Astrocyte (in vitro differentiated cells and primary cell): ENCODE results near the gene NSMF. TPM values are rescaled to one million over a fixed set of nuclear protein-coding genes. Genes with fewer than 3 reads are reported as not detected.
"Not testable (repeated sequence)": the region's sequence is repeated elsewhere in the genome, so short reads cannot be mapped to it uniquely, and the experiment has no call there.

ENCODE experiments used
- DNase-seq: peaks from one replicate; pipeline ENCODE4 v3.0.0-alpha.2; 2010; ENCODE audit warnings: low read depth
- FAIRE-seq: peaks from 2 replicates; lab custom pipeline; 2011; peaks lifted over from hg19 to GRCh38; lab: Jason Lieb, UNC
- H2AFZ ChIP-seq: 2 replicates; pipeline ENCODE4 v1.6.0; 2012; ENCODE audit warnings: low read depth, low read length, inconsistent platforms
- H3K27ac ChIP-seq: 2 replicates; pipeline ENCODE4 v1.5.1; 2011; ENCODE audit warnings: low read depth, low read length, inconsistent platforms
- H3K27me3 ChIP-seq: 2 replicates; pipeline ENCODE4 v1.6.0; 2011; ENCODE audit warnings: low read length, inconsistent platforms; ENCODE audit not compliant: insufficient read depth
- H3K36me3 ChIP-seq: 2 replicates; pipeline ENCODE4 v1.5.1; 2011; ENCODE audit warnings: low read length, inconsistent platforms; ENCODE audit not compliant: insufficient read depth
- H3K4me1 ChIP-seq: 2 replicates; pipeline ENCODE4 v1.5.1; 2011; ENCODE audit warnings: low read length, inconsistent platforms; ENCODE audit not compliant: insufficient read depth
- H3K4me2 ChIP-seq: 2 replicates; pipeline ENCODE4 v1.6.0; 2012; ENCODE audit warnings: low read length, inconsistent platforms
- H3K4me3 ChIP-seq: 2 replicates; pipeline ENCODE4 v1.5.1; 2011; ENCODE audit warnings: low read depth, mild to moderate bottlenecking, low read length, inconsistent platforms; ENCODE audit not compliant: insufficient read depth
- H3K79me2 ChIP-seq: 2 replicates; pipeline ENCODE4 v1.6.0; 2012; ENCODE audit warnings: mild to moderate bottlenecking, low read length, inconsistent platforms; ENCODE audit not compliant: insufficient read depth
- H3K9ac ChIP-seq: 2 replicates; pipeline ENCODE4 v1.6.0; 2012; ENCODE audit warnings: mild to moderate bottlenecking, low read length, inconsistent platforms
- H3K9me3 ChIP-seq: 2 replicates; pipeline ENCODE4 v1.5.1; 2012; ENCODE audit warnings: low read depth, mild to moderate bottlenecking, low read length, inconsistent platforms; ENCODE audit not compliant: insufficient read depth
- H4K20me1 ChIP-seq: 2 replicates; pipeline ENCODE4 v1.6.0; 2012; ENCODE audit warnings: low read length, inconsistent platforms; ENCODE audit not compliant: insufficient read depth
- H3K27ac Mint-ChIP-seq: one replicate; pipeline ENCODE4 v1.8.0; 2021; ENCODE audit warnings: mild to moderate bottlenecking, mixed read lengths; ENCODE audit not compliant: unreplicated experiment
- H3K27me3 Mint-ChIP-seq: one replicate; pipeline ENCODE4 v1.8.0; 2021; ENCODE audit warnings: low read depth, mixed read lengths; ENCODE audit not compliant: unreplicated experiment
- H3K36me3 Mint-ChIP-seq: one replicate; pipeline ENCODE4 v1.8.0; 2021; ENCODE audit warnings: low read depth, mixed read lengths; ENCODE audit not compliant: unreplicated experiment
- H3K4me1 Mint-ChIP-seq: one replicate; pipeline ENCODE4 v1.8.0; 2021; ENCODE audit warnings: low read depth, mixed read lengths; ENCODE audit not compliant: unreplicated experiment
- H3K4me3 Mint-ChIP-seq: one replicate; pipeline ENCODE4 v1.8.0; 2021; ENCODE audit warnings: mild to moderate bottlenecking, moderate library complexity, mixed read lengths; ENCODE audit not compliant: unreplicated experiment
- H3K9me3 Mint-ChIP-seq: one replicate; pipeline ENCODE4 v1.8.0; 2021; ENCODE audit warnings: mild to moderate bottlenecking, mixed read lengths; ENCODE audit not compliant: unreplicated experiment
- EZH2 ChIP-seq: IDR thresholded peaks from 2 replicates; pipeline ENCODE4 v1.6.1; 2012; ENCODE audit warnings: mild to moderate bottlenecking, low read length, inconsistent platforms; ENCODE audit not compliant: insufficient read depth
- total RNA-seq: library from RNA; stranded (reverse); gene quantifications from 2 replicates; pipeline ENCODE4 v1.2.1, GENCODE V29; 2021
- TF ChIP-seq, protein P1 (sequence below): IDR thresholded peaks from 2 replicates; pipeline ENCODE4 v1.5.1; 2011; ENCODE audit warnings: low read depth, mild to moderate bottlenecking, inconsistent platforms, low read length, moderate library complexity; ENCODE audit not compliant: insufficient read depth

Gene NSMF
- total RNA-seq, 1 donor from 2014 or later: 50.5 TPM

DNA sequence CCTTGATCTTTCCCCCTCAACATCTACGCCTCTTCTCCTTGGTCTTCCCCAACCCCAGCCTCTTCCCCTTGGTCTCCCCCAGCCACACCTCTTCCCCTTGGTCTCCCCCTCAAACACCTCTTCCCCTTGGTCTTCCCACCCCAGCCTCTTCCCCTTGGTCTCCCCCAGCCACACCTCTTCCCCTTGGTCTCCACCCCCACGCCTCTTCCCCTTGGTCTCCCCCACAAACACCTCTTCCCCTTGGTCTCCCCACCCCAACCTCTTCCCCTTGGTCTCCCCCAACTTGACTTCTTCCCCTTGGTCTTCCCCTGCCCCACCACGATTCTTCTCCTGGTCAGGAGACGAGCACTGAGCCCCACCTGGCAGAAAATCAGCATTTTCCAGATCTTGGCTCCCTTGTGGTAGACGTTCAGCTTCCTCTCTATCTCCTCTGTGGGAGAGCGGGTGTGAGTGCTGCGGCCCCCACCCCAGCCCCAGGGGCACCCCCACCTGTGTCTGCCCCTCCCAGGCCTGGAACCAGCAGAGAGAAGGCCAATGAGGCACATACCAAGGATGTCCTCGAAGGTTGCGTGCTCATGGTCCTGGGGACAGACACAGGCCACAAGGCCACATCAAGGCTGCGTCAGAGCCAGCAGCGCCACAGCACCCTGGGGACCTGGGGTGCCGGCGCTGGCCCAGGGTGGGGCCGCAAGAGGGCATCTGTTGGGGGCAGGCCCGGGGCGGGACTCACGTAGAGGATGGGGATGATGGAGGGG lies 7.0 kb downstream of the NSMF start:
- Histone ChIP-seq H2AFZ (no peak overlapping the region), H3K4me2 (no peak overlapping the region), H3K9me3 (no peaks in the 10 kb centered on the region), H3K9ac (no peak overlapping the region), H3K36me3 (peaks cover 3% of the 10 kb centered on the region), H3K27me3 (no peaks in the 10 kb centered on the region), H3K27ac (no peak overlapping the region), H3K4me1 (peaks cover 30% of the 10 kb centered on the region), H3K79me2 (no peaks in the 10 kb centered on the region), H4K20me1 (peaks cover 40% of the 10 kb centered on the region), H3K4me3 (no peak overlapping the region)
- Mint-ChIP-seq H3K27me3 (no peaks in the 10 kb centered on the region), H3K4me3 (no peak overlapping the region), H3K36me3 (peaks cover 3% of the 10 kb centered on the region), H3K4me1 (peaks cover 10% of the 10 kb centered on the region), H3K9me3 (no peaks in the 10 kb centered on the region), H3K27ac (no peak overlapping the region)
- FAIRE-seq (no peak), DNase-seq (no peak)
- TF ChIP-seq, protein P1, sequence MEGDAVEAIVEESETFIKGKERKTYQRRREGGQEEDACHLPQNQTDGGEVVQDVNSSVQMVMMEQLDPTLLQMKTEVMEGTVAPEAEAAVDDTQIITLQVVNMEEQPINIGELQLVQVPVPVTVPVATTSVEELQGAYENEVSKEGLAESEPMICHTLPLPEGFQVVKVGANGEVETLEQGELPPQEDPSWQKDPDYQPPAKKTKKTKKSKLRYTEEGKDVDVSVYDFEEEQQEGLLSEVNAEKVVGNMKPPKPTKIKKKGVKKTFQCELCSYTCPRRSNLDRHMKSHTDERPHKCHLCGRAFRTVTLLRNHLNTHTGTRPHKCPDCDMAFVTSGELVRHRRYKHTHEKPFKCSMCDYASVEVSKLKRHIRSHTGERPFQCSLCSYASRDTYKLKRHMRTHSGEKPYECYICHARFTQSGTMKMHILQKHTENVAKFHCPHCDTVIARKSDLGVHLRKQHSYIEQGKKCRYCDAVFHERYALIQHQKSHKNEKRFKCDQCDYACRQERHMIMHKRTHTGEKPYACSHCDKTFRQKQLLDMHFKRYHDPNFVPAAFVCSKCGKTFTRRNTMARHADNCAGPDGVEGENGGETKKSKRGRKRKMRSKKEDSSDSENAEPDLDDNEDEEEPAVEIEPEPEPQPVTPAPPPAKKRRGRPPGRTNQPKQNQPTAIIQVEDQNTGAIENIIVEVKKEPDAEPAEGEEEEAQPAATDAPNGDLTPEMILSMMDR: no peak
- no peak for TF ChIP-seq EZH2

DNA sequence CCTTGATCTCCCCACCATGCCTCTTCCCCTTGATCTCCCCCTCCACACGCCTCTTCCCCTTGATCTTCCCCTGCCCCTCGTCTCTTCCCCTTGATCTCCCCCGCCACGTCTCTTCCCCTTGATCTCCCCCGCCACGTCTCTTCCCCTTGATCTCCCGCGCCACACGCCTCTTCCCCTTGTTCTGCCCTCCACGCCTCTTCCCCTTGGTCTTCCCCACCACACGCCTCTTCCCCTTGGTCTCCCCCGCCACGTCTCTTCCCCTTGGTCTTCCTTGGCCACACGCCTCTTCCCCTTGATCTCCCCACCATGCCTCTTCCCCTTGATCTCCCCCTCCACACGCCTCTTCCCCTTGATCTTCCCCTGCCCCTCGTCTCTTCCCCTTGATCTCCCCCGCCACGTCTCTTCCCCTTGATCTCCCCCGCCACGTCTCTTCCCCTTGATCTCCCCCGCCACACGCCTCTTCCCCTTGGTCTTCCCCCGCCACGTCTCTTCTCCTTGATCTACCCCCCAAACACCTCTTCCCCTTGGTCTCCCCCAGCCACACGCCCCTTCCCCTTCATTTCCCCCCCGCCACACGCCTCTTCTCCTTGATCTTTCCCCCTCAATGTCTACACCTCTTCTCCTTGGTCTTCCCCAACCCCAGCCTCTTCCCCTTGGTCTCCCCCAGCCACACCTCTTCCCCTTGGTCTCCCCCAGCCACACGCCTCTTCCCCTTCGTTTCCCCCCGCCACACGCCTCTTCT lies 7.7 kb downstream of the NSMF start:
- H3K27ac Mint-ChIP-seq, H3K9me3 Mint-ChIP-seq, H3K4me3 ChIP-seq, H3K36me3 Mint-ChIP-seq, H3K4me1 Mint-ChIP-seq, H3K36me3 ChIP-seq, DNase-seq, H3K27ac ChIP-seq, H3K27me3 Mint-ChIP-seq, H3K4me2 ChIP-seq, FAIRE-seq, H3K9me3 ChIP-seq, H3K4me3 Mint-ChIP-seq, H2AFZ ChIP-seq, H3K27me3 ChIP-seq, H3K79me2 ChIP-seq, H3K9ac ChIP-seq: not testable (repeated sequence)
- Histone ChIP-seq H4K20me1 (peaks cover 33% of the 10 kb centered on the region), H3K4me1 (peaks cover 23% of the 10 kb centered on the region)

DNA sequence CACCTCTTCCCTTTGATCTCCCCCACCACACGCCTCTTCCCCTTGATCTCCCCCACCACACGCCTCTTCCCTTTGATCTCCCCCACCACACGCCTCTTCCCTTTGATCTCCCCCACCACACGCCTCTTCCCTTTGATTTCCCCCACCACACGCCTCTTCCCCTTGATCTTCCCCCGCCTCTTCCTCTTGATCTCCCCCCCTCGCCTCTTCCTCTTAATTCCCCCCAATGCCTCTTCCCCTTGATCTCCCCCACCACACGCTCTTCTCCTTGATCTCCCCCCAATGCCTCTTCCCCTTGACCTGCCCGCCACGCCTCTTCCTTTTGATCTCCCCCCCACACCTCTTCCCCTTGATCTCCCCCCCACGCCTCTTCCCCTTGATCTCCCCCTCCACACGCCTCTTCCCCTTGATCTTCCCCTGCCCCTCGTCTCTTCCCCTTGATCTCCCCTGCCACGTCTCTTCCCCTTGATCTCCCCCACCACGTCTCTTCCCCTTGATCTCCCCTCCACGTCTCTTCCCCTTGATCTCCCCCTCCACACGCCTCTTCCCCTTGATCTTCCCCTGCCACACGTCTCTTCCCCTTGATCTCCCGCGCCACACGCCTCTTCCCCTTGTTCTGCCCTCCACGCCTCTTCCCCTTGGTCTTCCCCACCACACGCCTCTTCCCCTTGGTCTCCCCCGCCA lies 8.5 kb downstream of the NSMF start:
- H3K9me3 ChIP-seq, H3K27me3 Mint-ChIP-seq, H3K4me2 ChIP-seq, H3K4me3 Mint-ChIP-seq, H3K4me3 ChIP-seq, FAIRE-seq, H3K9me3 Mint-ChIP-seq, H3K36me3 ChIP-seq, H3K79me2 ChIP-seq, H3K27ac ChIP-seq, DNase-seq, H3K4me1 Mint-ChIP-seq, H2AFZ ChIP-seq, H3K36me3 Mint-ChIP-seq, H3K9ac ChIP-seq, H3K27me3 ChIP-seq, H3K27ac Mint-ChIP-seq: not testable (repeated sequence)
- Histone ChIP-seq H4K20me1 (peaks cover 28% of the 10 kb centered on the region), H3K4me1 (peaks cover 15% of the 10 kb centered on the region)
